ACC112 (cell line): ENCODE data around the gene CD22.

Source experiments
- H2AFZ ChIP-seq: fragments of 200-600 bp; sonication (generic); one replicate; pipeline ENCODE4 v1.6.0; 2017; ENCODE audit warnings: antibody characterized with exemption, low read length; ENCODE audit not compliant: unreplicated experiment
- H3K27ac ChIP-seq: fragments of 200-600 bp; sonication (generic); 2 replicates; pipeline ENCODE4 v1.5.1; 2014; ENCODE audit warnings: low read depth, mild to moderate bottlenecking, antibody characterized with exemption, low read length, moderate library complexity
- H3K27me3 ChIP-seq: fragments of 200-600 bp; sonication (generic); 2 replicates; pipeline ENCODE4 v1.6.1; 2014; ENCODE audit warnings: mild to moderate bottlenecking, antibody characterized with exemption, low read length, moderate library complexity, mixed read lengths; ENCODE audit not compliant: insufficient read depth
- H3K36me3 ChIP-seq: fragments of 200-600 bp; sonication (generic); 2 replicates; pipeline ENCODE4 v1.6.1; 2016; ENCODE audit warnings: mild to moderate bottlenecking, antibody characterized with exemption, low read length, moderate library complexity, mixed read lengths; ENCODE audit not compliant: insufficient read depth
- H3K4me1 ChIP-seq: fragments of 200-600 bp; sonication (generic); one replicate; pipeline ENCODE4 v1.6.1; 2016; ENCODE audit warnings: low read length, mixed read lengths; ENCODE audit not compliant: insufficient read depth, unreplicated experiment, control insufficient read depth
- H3K4me3 ChIP-seq: fragments of 200-600 bp; sonication (generic); 2 replicates; pipeline ENCODE4 v1.5.1; 2014; ENCODE audit warnings: mild to moderate bottlenecking, low read depth, low read length
- H3K79me2 ChIP-seq: fragments of 200-600 bp; sonication (generic); one replicate; pipeline ENCODE4 v1.6.0; 2016; ENCODE audit warnings: low read length; ENCODE audit not compliant: control insufficient read depth, unreplicated experiment, insufficient read depth

The CD22 gene

DNA sequence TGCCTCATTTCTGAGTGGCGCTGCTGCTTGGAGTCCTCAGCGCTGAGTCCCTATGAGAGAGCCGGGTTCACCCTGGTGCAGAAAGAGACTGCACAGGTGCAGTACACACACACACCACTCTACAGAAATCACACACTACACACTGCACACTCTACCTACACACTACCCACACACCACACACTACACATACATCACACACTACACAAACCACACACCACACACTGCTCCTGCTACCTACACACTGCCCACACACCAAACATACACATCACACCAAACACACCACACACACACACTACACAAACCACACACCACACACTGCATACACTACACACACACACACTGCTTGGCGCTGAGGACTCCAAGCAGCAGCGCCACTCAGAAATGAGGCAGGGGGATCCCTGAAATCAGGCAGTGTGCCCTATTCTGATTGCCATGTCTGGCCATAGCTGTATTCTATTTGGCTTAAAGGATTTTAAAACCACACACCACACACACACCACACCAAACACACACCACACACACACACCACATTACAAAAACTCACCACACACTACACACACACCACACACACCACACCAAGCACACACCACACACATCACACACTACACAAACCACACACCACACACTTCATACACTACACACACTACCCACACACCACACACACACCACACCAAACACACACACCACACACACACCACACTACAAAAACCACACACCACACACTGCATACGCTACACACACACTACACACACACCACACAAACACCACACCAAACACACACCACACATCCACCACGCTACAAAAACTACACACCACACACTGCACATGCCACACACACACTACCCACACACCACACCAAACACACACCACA is 32.1 kb upstream of the CD22 start:
- Histone ChIP-seq H3K36me3 (no peaks in the 10 kb centered on the region), H3K4me3 (no peak overlapping the region), H3K27ac (no peak overlapping the region), H3K4me1 (no peaks in the 10 kb centered on the region), H3K79me2 (no peaks in the 10 kb centered on the region), H3K27me3 (peaks cover 15% of the 10 kb centered on the region), H2AFZ (no peak overlapping the region)

- peaks cover 15% of the 10 kb centered on the region for H3K27me3 ChIP-seq
These were observed 31.5 kb upstream of the CD22 start for GRCh38 chr19:35297515-35297848.

GRCh38 chr19:35297922-35298321 is 31.1 kb upstream of the CD22 start:
- no peaks in the 10 kb centered on the region for H3K4me1 ChIP-seq
- no peaks in the 10 kb centered on the region for H3K36me3 ChIP-seq
- H3K27me3 ChIP-seq: peaks cover 14% of the 10 kb centered on the region
- H3K27ac ChIP-seq: no peak overlapping the region
- H3K79me2 ChIP-seq: no peaks in the 10 kb centered on the region
- H2AFZ ChIP-seq: no peak overlapping the region
- no peak overlapping the region for H3K4me3 ChIP-seq

More at GRCh38 chr19:35297515-35297848, 31.5 kb upstream of the CD22 start:
- Histone ChIP-seq H3K79me2 (no peaks in the 10 kb centered on the region), H3K4me3 (no peak overlapping the region), H2AFZ (no peak overlapping the region), H3K27ac (no peak overlapping the region), H3K4me1 (no peaks in the 10 kb centered on the region), H3K36me3 (no peaks in the 10 kb centered on the region)

- H3K27ac ChIP-seq: no peak overlapping the region
- no peaks in the 10 kb centered on the region for H3K36me3 ChIP-seq
- H3K4me3 ChIP-seq: no peak overlapping the region
- no peaks in the 10 kb centered on the region for H3K4me1 ChIP-seq
- no peaks in the 10 kb centered on the region for H3K79me2 ChIP-seq
- peaks cover 8% of the 10 kb centered on the region for H3K27me3 ChIP-seq
- H2AFZ ChIP-seq: no peak overlapping the region
These were observed 30.4 kb upstream of the CD22 start for GRCh38 chr19:35298561-35298972.

DNA sequence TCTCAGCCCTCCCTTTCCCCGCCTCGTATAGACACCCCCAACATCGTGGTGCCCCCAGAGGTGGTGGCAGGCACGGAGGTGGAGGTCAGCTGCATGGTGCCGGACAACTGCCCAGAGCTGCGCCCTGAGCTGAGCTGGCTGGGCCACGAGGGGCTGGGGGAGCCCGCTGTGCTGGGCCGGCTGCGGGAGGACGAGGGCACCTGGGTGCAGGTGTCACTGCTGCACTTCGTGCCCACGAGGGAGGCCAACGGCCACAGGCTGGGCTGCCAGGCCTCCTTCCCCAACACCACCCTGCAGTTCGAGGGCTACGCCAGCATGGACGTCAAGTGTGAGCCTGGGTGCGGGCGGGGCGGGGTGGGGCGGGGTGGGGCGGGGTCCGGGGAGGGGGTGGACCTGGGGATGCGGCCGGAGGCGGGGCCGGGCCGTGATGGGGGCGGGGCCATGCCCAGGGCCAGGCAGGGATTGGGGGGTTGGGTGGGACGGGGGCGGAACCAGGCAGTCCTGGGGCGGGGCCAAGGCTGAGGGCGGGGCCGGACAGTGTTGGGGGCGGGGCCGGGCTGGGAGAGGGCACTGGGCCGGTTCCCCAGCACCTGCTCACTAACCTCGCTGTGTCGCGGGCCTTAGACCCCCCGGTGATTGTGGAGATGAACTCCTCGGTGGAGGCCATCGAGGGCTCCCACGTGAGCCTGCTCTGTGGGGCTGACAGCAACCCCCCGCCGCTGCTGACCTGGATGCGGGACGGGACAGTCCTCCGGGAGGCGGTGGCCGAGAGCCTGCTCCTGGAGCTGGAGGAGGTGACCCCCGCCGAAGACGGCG is 29.3 kb upstream of the CD22 start:
- no peaks in the 10 kb centered on the region for H3K79me2 ChIP-seq
- H3K4me1 ChIP-seq: no peaks in the 10 kb centered on the region
- H3K27me3 ChIP-seq: no peaks in the 10 kb centered on the region
- no peak overlapping the region for H3K4me3 ChIP-seq
- H3K36me3 ChIP-seq: no peaks in the 10 kb centered on the region
- no peak overlapping the region for H3K27ac ChIP-seq
- no peak overlapping the region for H2AFZ ChIP-seq

DNA sequence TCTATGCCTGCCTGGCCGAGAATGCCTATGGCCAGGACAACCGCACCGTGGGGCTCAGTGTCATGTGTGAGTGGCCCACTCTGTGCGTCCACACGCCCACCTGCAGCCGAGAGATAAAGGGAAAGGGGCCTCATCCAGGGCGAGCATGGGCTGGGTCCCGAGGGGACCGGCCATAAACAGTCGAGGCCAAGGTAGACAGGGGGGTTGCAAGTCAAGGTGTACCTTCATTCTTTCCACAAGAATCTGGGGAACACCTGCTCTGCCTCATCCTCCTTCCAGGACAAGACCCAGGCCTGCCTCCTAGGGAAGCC is 28.7 kb upstream of the CD22 start:
- H2AFZ ChIP-seq: no peak overlapping the region

DNA sequence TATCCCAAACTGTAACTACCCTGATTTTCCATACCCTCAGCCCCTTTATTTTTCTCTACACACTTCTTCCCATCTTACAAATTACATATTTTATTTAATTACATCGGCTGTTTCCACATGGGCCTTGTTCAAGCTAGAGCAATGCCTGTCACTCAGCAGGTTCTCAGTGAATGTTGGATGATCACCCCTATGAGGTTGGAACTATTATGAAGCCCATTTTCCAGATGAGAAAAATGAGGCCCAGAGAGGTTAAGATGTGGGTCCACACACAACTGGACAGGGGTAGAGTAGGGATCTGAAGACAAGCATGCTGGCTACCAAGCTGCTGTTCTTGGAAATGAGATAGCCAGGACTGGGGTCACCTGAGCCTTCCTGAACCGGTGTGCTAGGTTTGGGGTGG is 27.0 kb upstream of the CD22 start:
- Histone ChIP-seq H3K27ac (no peak overlapping the region), H2AFZ (no peak overlapping the region), H3K27me3 (no peaks in the 10 kb centered on the region), H3K36me3 (no peaks in the 10 kb centered on the region), H3K79me2 (no peaks in the 10 kb centered on the region), H3K4me1 (no peaks in the 10 kb centered on the region), H3K4me3 (no peak overlapping the region)

More for the DNA sequence above, 28.7 kb upstream of the CD22 start:
- Histone ChIP-seq H3K27me3 (no peaks in the 10 kb centered on the region), H3K4me1 (no peaks in the 10 kb centered on the region), H3K4me3 (no peak overlapping the region), H3K27ac (no peak overlapping the region), H3K79me2 (no peaks in the 10 kb centered on the region), H3K36me3 (no peaks in the 10 kb centered on the region)

GRCh38 chr19:35302446-35302845 is 26.5 kb upstream of the CD22 start:
- Histone ChIP-seq H3K27ac (no peak overlapping the region), H3K79me2 (no peaks in the 10 kb centered on the region), H2AFZ (no peak overlapping the region), H3K36me3 (no peaks in the 10 kb centered on the region), H3K4me1 (no peaks in the 10 kb centered on the region), H3K4me3 (no peak overlapping the region), H3K27me3 (no peaks in the 10 kb centered on the region)

DNA sequence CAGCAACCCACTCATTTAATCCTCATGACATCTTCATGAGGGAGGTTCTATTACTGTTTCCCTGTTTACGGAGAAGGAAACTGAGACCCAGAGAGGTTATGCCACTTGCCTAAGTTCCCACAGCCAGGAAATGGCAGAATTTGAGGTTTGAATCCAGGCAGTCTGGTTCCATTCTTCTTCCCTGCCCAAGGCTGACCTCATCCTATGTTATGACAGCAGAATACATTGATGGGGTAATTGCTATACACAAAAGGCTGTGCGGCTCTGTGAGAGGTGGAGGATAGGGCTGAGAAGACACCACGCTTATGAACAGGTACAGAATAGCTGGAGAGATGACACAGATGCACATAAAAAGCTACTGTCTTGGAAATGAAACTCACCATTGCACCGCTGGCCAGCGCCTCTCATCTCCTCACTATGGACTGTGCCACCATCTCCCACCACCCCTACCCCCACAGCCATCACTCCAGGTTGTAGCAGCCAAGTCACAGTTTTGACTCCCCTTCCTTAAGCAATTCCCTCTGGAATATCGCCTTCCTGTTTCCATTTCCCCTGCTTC is 25.6 kb upstream of the CD22 start:
- Histone ChIP-seq H3K79me2 (no peaks in the 10 kb centered on the region), H3K4me1 (no peaks in the 10 kb centered on the region), H3K27ac (no peak overlapping the region), H3K36me3 (no peaks in the 10 kb centered on the region), H3K4me3 (no peak overlapping the region), H3K27me3 (no peaks in the 10 kb centered on the region), H2AFZ (no peak overlapping the region)

- no peak overlapping the region for H3K4me3 ChIP-seq
- H3K36me3 ChIP-seq: no peaks in the 10 kb centered on the region
- H3K27ac ChIP-seq: no peak overlapping the region
- no peaks in the 10 kb centered on the region for H3K4me1 ChIP-seq
- no peaks in the 10 kb centered on the region for H3K27me3 ChIP-seq
- H2AFZ ChIP-seq: no peak overlapping the region
- H3K79me2 ChIP-seq: no peaks in the 10 kb centered on the region
These were observed 25.0 kb upstream of the CD22 start for GRCh38 chr19:35304036-35304435.
